Measurements from ENCODE around the gene RNF5. TPM values are rescaled to one million over a fixed set of nuclear protein-coding genes. Genes with fewer than 3 reads are reported as not detected.
"Not testable (repeated sequence)": the region's sequence is repeated elsewhere in the genome, so short reads cannot be mapped to it uniquely, and the experiment has no call there.

Gene RNF5
- total and polyA plus RNA-seq, 4 donors, result 45.2 to 94.4 (median 61.5) TPM

DNA sequence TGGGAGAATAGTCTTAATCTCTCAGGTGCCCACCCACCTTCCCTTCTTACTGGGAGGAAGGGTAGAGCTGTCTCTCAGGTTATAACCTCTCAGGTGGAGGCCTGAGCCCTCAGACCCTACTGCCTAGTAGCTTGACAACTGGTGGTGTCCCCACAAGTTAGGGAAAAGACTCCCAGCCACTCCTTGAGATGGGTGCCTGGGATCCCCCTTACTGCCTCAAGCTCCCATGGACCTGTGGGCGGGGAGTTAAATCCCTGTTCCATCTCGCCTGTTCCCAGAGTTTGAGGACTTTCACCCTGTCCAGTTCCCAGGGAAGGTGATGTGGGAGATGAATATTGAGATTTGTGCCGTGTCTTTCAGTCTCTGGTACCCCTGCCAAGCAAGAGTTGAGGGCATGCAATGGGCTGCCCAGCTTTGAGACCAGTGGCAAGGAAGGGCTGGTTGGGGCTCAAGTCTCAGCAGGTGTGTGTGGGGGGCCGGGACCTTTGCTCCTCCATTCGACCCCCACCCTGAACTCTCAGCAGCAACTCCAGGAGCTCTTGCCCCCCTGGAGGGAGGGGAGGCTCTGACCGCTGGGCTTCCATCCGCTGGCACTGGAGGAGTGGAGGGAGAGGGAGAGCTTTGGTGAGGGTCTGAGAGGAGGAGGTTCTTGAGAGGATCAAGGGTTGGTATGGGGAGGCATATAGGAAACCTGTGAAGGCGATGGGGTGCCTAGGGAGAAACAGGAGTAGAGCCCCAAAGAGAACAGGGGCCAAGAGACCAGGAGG, 12.9 kb downstream of the RNF5 start:
- TF ChIP-seq, protein P1, sequence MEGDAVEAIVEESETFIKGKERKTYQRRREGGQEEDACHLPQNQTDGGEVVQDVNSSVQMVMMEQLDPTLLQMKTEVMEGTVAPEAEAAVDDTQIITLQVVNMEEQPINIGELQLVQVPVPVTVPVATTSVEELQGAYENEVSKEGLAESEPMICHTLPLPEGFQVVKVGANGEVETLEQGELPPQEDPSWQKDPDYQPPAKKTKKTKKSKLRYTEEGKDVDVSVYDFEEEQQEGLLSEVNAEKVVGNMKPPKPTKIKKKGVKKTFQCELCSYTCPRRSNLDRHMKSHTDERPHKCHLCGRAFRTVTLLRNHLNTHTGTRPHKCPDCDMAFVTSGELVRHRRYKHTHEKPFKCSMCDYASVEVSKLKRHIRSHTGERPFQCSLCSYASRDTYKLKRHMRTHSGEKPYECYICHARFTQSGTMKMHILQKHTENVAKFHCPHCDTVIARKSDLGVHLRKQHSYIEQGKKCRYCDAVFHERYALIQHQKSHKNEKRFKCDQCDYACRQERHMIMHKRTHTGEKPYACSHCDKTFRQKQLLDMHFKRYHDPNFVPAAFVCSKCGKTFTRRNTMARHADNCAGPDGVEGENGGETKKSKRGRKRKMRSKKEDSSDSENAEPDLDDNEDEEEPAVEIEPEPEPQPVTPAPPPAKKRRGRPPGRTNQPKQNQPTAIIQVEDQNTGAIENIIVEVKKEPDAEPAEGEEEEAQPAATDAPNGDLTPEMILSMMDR (IDR thresholded peaks at IDR 0.05; ENCODE audit: control extremely low read depth, extremely low read depth), result no peak
- peaks cover 0 to 13% (median 12%) of the 10 kb centered on the region in 4 donors for H3K36me3 ChIP-seq (ENCODE audit: control insufficient read depth in 4 of 4, insufficient read depth in 4 of 4, low read length in 4 of 4)
- H3K9ac ChIP-seq (ENCODE audit: insufficient read depth in 1 of 2, low read length in 2 of 2), result peak overlapping the region in 1 of 2 donors; percentile 24
- 82 to 83% methylated on average over 8 of the region's 8 CpGs for WGBS, 2 donors
- H3K4me3 ChIP-seq, result no peak overlapping the region
- peak overlapping the region; percentile 88 to 97 for H3K27ac ChIP-seq (ENCODE audit: low read depth in 1 of 2, low read length in 1 of 2)
- H3K27me3 ChIP-seq (ENCODE audit: control insufficient read depth in 3 of 3, insufficient read depth in 3 of 3, low read length in 2 of 3), result no peaks in the 10 kb centered on the region
- DNase-seq (no peak), ATAC-seq (ENCODE audit: insufficient read depth, low FRiP score) (no peak)
- peaks cover 0 to 58% (median 17%) of the 10 kb centered on the region in 5 donors for H3K4me1 ChIP-seq (ENCODE audit: control insufficient read depth in 5 of 5, insufficient read depth in 5 of 5, low read length in 5 of 5)
- H3K9me3 ChIP-seq (ENCODE audit: control insufficient read depth in 4 of 4, insufficient read depth in 3 of 4, low read length in 3 of 4), result no peaks in the 10 kb centered on the region

DNA sequence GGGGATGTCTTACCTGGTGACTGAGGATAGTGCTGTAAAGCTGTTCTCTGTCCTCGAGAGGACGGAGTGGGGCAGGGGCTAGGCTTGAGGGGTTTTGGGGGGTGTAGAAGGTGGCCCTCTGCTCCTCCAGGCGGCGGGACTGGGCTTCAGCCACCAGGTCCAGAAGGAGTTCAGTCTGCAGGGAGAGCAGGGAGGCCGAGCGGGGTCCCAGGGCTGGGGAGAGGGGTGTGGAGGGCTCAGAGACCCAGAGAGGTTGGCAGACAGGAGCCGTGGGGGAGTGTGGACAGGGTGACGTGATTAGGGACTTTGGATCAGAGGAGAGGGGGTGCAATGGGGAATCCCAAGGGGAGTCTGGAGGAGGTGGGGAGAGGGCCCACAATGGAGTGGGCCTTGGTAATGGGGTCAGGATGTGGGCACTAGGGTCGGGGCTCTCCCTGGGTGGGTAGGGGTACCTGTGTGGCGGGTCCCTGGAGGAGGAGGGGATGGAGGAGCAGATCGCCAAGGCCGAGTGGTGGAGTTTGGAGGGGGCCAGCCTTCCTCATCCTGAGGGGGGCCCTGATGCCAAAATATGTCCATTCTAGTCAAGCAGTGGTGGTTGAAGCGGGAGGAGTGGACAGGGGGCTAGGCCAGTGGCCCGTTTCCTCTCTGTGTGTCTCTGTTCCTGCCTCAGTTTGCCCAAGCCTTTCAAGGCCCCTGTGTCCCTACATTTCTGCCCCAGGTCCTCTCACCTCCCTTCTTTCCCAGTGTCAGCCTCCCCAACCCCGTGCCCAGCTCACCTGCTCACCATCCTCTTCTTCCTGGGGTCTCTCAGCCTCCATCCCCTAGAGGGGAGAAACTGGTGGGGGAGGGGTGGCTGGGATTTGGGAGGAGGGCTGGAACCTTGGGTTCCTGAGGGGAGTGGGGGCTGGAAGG, 13.7 kb downstream of the RNF5 start:
- DNase-seq, result no peak
- no peak for ATAC-seq (ENCODE audit: insufficient read depth, low FRiP score)
- no peak overlapping the region for H3K9ac ChIP-seq (ENCODE audit: insufficient read depth in 1 of 2, low read length in 2 of 2)
- no peak overlapping the region for H3K4me3 ChIP-seq
- H3K27me3 ChIP-seq (ENCODE audit: control insufficient read depth in 3 of 3, insufficient read depth in 3 of 3, low read length in 2 of 3), result no peaks in the 10 kb centered on the region
- TF ChIP-seq, protein P1 (IDR thresholded peaks at IDR 0.05; ENCODE audit: control extremely low read depth, extremely low read depth), result no peak
- peak overlapping the region in 1 of 2 donors; percentile 88 for H3K27ac ChIP-seq (ENCODE audit: low read depth in 1 of 2, low read length in 1 of 2)
- no peaks in the 10 kb centered on the region for H3K9me3 ChIP-seq (ENCODE audit: control insufficient read depth in 4 of 4, insufficient read depth in 3 of 4, low read length in 3 of 4)
- peaks cover 0 to 54% (median 20%) of the 10 kb centered on the region in 5 donors for H3K4me1 ChIP-seq (ENCODE audit: control insufficient read depth in 5 of 5, insufficient read depth in 5 of 5, low read length in 5 of 5)
- 46 to 59% methylated on average over 15 of the region's 15 CpGs for WGBS, 2 donors
- peaks cover 0 to 10% (median 8%) of the 10 kb centered on the region in 4 donors for H3K36me3 ChIP-seq (ENCODE audit: control insufficient read depth in 4 of 4, insufficient read depth in 4 of 4, low read length in 4 of 4)

DNA sequence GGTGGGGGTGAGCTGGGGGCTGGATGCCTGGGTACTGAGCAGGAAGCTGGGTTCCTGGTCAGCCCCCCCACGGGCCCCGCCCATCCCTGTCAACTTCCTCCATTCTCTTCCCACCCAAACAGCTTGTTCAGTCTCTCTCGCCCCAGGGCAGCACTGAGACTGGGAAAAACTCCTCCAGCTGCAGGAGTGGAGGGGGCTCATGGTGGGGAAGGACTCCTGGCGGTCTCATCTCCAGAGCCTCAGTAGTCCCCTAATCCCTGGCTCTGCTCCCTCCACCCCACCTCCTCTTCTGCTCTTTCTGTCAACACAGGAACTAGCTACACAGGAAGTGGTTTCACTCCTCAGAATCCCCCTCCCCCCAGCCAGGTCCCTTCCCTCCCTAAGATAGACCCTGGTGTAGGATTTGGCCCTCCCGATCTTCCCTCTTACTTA, 14.4 kb downstream of the RNF5 start, which contains the start of gene GPSM3:
Gene GPSM3 (minus strand): TSS at position 36 of the 432 bp plus-strand sequence. CDS start 130 bp downstream, outside the sequence.
- Histone ChIP-seq H3K27me3 (ENCODE audit: control insufficient read depth in 3 of 3, insufficient read depth in 3 of 3, low read length in 2 of 3) (no peaks in the 10 kb centered on the region), H3K36me3 (ENCODE audit: control insufficient read depth in 4 of 4, insufficient read depth in 4 of 4, low read length in 4 of 4) (peaks cover 0 to 4% (median 2%) of the 10 kb centered on the region in 4 donors), H3K4me1 (ENCODE audit: control insufficient read depth in 5 of 5, insufficient read depth in 5 of 5, low read length in 5 of 5) (peaks cover 0 to 60% (median 18%) of the 10 kb centered on the region in 5 donors), H3K27ac (ENCODE audit: low read depth in 1 of 2, low read length in 1 of 2) (peak within 1 kb of the TSS; percentile 62 to 92), H3K9me3 (ENCODE audit: control insufficient read depth in 4 of 4, insufficient read depth in 3 of 4, low read length in 3 of 4) (no peaks in the 10 kb centered on the region), H3K4me3 (no peak within 1 kb of the TSS), H3K9ac (ENCODE audit: insufficient read depth in 1 of 2, low read length in 2 of 2) (no peak within 1 kb of the TSS)
- TF ChIP-seq, protein P1 (IDR thresholded peaks at IDR 0.05; ENCODE audit: control extremely low read depth, extremely low read depth), result no peak
- DNase-seq (peak; percentile 59 to 78 (median 61)), ATAC-seq (ENCODE audit: insufficient read depth, low FRiP score) (no peak)
- WGBS, 2 donors, result 7 to 16% methylated on average over 5 of the region's 5 CpGs

DNA sequence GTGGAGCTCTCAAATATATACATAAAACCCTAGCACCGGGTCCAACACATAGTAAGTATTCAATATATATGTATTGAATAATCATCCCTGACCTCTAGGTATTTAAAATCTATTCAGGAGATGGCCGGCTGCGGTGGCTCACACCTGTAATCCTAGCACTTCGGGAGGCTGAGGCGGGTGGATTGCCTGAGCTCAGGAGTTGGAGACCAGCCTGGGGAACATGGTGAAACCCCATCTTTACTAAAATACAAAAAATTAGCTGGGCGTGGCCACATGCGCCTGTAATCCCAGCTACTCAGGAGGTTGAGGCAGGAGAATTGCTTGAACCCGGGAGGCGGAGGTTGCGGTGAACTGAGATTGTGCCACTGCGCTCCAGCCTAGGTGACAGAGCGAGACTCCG, 14.9 kb downstream of the RNF5 start:
- not testable (repeated sequence) for H3K4me3 ChIP-seq; DNase-seq; H3K36me3 ChIP-seq (ENCODE audit: control insufficient read depth in 4 of 4, insufficient read depth in 4 of 4, low read length in 4 of 4); H3K9ac ChIP-seq (ENCODE audit: insufficient read depth in 1 of 2, low read length in 2 of 2); H3K27me3 ChIP-seq (ENCODE audit: control insufficient read depth in 3 of 3, insufficient read depth in 3 of 3, low read length in 2 of 3); H3K9me3 ChIP-seq (ENCODE audit: control insufficient read depth in 4 of 4, insufficient read depth in 3 of 4, low read length in 3 of 4); ATAC-seq (ENCODE audit: insufficient read depth, low FRiP score)
- Histone ChIP-seq H3K4me1 (ENCODE audit: control insufficient read depth in 5 of 5, insufficient read depth in 5 of 5, low read length in 5 of 5) (peaks cover 0 to 56% (median 17%) of the 10 kb centered on the region in 5 donors), H3K27ac (ENCODE audit: low read depth in 1 of 2, low read length in 1 of 2) (peak overlapping the region; percentile 62 to 92)
- 58 to 68% methylated on average over 13 of the region's 13 CpGs for WGBS, 2 donors
